ENCODE measurements around the gene GOLPH3.
"Not testable (repeated sequence)": the region's sequence is repeated elsewhere in the genome, so short reads cannot be mapped to it uniquely, and the experiment has no call there.

The GOLPH3 gene

GRCh38 chr5:32100691-32101302, 73.3 kb downstream of the GOLPH3 start:
- no peak for DNase-seq (ENCODE audit: low read depth in 1 of 2, low spot score in 1 of 2)

- DNase-seq (ENCODE audit: low read depth in 1 of 2, low spot score in 1 of 2) = no peak
Observed at GRCh38 chr5:32100230-32100629, 73.9 kb downstream of the GOLPH3 start.

GRCh38 chr5:32099486-32100035, 74.6 kb downstream of the GOLPH3 start:
- no peak for DNase-seq (ENCODE audit: low read depth in 1 of 2, low spot score in 1 of 2)

GRCh38 chr5:32098890-32099310, 75.2 kb downstream of the GOLPH3 start:
- no peak for DNase-seq (ENCODE audit: low read depth in 1 of 2, low spot score in 1 of 2)

GRCh38 chr5:32098291-32098690, 75.8 kb downstream of the GOLPH3 start:
- DNase-seq (ENCODE audit: low read depth in 1 of 2, low spot score in 1 of 2) = no peak

GRCh38 chr5:32096891-32097595, 77.1 kb downstream of the GOLPH3 start:
- DNase-seq (ENCODE audit: low read depth in 1 of 2, low spot score in 1 of 2) = no peak

GRCh38 chr5:32095261-32095671, 78.9 kb downstream of the GOLPH3 start:
- DNase-seq (ENCODE audit: low read depth in 1 of 2, low spot score in 1 of 2) = no peak

GRCh38 chr5:32094691-32095090, 79.4 kb downstream of the GOLPH3 start:
- no peak for DNase-seq (ENCODE audit: low read depth in 1 of 2, low spot score in 1 of 2)

- DNase-seq (ENCODE audit: low read depth in 1 of 2, low spot score in 1 of 2) = peak in 1 of 2 donors; percentile 31
Observed at GRCh38 chr5:32092938-32093812, 80.9 kb downstream of the GOLPH3 start.

- no peak for DNase-seq (ENCODE audit: low read depth in 1 of 2, low spot score in 1 of 2)
Observed at GRCh38 chr5:32090755-32091128, 83.4 kb downstream of the GOLPH3 start.

GRCh38 chr5:32090026-32090754, 83.9 kb downstream of the GOLPH3 start:
- DNase-seq (ENCODE audit: low read depth in 1 of 2, low spot score in 1 of 2) = no peak

- DNase-seq (ENCODE audit: low read depth in 1 of 2, low spot score in 1 of 2) = no peak
Observed at GRCh38 chr5:32089146-32090000, 84.7 kb downstream of the GOLPH3 start.

- DNase-seq (ENCODE audit: low read depth in 1 of 2, low spot score in 1 of 2) = no peak
Observed at GRCh38 chr5:32088214-32088613, 85.9 kb downstream of the GOLPH3 start.

GRCh38 chr5:32087086-32088082, 86.7 kb downstream of the GOLPH3 start:
- no peak for DNase-seq (ENCODE audit: low read depth in 1 of 2, low spot score in 1 of 2)

GRCh38 chr5:32083981-32084430, 90.1 kb downstream of the GOLPH3 start:
- no peak for DNase-seq (ENCODE audit: low read depth in 1 of 2, low spot score in 1 of 2)

- DNase-seq (ENCODE audit: low read depth in 1 of 2, low spot score in 1 of 2) = no peak
Observed at GRCh38 chr5:32082701-32083100, 91.4 kb downstream of the GOLPH3 start.

GRCh38 chr5:32080565-32080964, 93.6 kb downstream of the GOLPH3 start:
- not testable (repeated sequence) for DNase-seq (ENCODE audit: low read depth in 1 of 2, low spot score in 1 of 2)

- DNase-seq (ENCODE audit: low read depth in 1 of 2, low spot score in 1 of 2) = not testable (repeated sequence)
Observed at GRCh38 chr5:32078855-32079254, 95.3 kb downstream of the GOLPH3 start.

Measured in activated T-helper 1 cell treated with anti-CD3 and anti-CD28 coated beads, Interleukin-2, amount 50 U/mL, for 16 hours (primary cell).